BLaER1 (cell line): Measurements from ENCODE around the gene SLC25A21.

ENCODE experiments used
- H3K27ac ChIP-seq: shearing (Covaris generic); formaldehyde crosslinking; 2 replicates; pipeline ENCODE4 v1.8.1; 2022
- H3K27me3 ChIP-seq: shearing (Covaris generic); formaldehyde crosslinking; 2 replicates; pipeline ENCODE4 v1.8.1; 2022
- H3K36me3 ChIP-seq: shearing (Covaris generic); formaldehyde crosslinking; 2 replicates; pipeline ENCODE4 v1.8.1; 2022
- H3K4me1 ChIP-seq: shearing (Covaris generic); formaldehyde crosslinking; 2 replicates; pipeline ENCODE4 v1.8.1; 2022
- H3K4me2 ChIP-seq: shearing (Covaris generic); formaldehyde crosslinking; 2 replicates; pipeline ENCODE4 v1.8.1; 2022
- H3K4me3 ChIP-seq: shearing (Covaris generic); formaldehyde crosslinking; 2 replicates; pipeline ENCODE4 v1.8.1; 2022
- H3K9ac ChIP-seq: shearing (Covaris generic); formaldehyde crosslinking; 2 replicates; pipeline ENCODE4 v1.8.1; 2022
- H3K9me3 ChIP-seq: shearing (Covaris generic); formaldehyde crosslinking; 2 replicates; pipeline ENCODE4 v1.8.1; 2022
- H4K20me1 ChIP-seq: shearing (Covaris generic); formaldehyde crosslinking; 2 replicates; pipeline ENCODE4 v1.8.1; 2022
- Cebpa-rat ChIP-seq: shearing (Covaris generic); IDR thresholded peaks from 2 replicates; pipeline ENCODE4 v1.8.1; 2022

SLC25A21 gene

GRCh38 chr14:36807727-36808126, 364.7 kb downstream of the SLC25A21 start:
- no peak for TF ChIP-seq Cebpa-rat
- no peaks in the 10 kb centered on the region for H3K4me1 ChIP-seq
- H3K4me2 ChIP-seq = no peak overlapping the region

DNA sequence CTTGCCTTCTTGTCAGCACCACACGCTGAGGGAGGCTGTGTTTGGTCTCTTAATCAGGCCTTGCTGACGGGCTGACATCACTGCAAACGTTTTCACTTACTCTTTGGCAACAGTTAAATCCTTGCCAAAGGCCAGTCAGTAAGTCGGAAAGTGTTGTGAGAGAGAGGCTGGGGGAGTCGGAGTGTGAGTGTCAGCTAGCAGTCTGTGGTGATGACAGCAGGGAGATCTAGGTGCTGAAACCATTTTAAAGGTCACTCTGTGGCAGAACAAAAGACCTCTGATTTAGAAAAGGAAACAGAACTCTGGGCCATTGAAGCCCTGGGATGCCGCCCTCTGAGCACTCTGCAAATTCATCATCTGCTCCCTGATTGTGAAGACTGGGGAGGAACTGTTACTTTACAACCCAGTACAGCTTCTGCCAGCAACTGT, 367.3 kb downstream of the SLC25A21 start:
- no peaks in the 10 kb centered on the region for H3K4me1 ChIP-seq
- no peak overlapping the region for H3K4me3 ChIP-seq
- no peaks in the 10 kb centered on the region for H4K20me1 ChIP-seq
- H3K36me3 ChIP-seq = no peaks in the 10 kb centered on the region
- H3K9me3 ChIP-seq = no peaks in the 10 kb centered on the region
- H3K27ac ChIP-seq = no peak overlapping the region
- no peak overlapping the region for H3K4me2 ChIP-seq
- TF ChIP-seq Cebpa-rat = no peak
- H3K9ac ChIP-seq = no peak overlapping the region
- no peaks in the 10 kb centered on the region for H3K27me3 ChIP-seq

More at GRCh38 chr14:36807727-36808126, 364.7 kb downstream of the SLC25A21 start:
- Histone ChIP-seq H3K4me3 (no peak overlapping the region), H3K36me3 (no peaks in the 10 kb centered on the region), H3K27me3 (no peaks in the 10 kb centered on the region), H3K27ac (no peak overlapping the region), H4K20me1 (no peaks in the 10 kb centered on the region), H3K9ac (no peak overlapping the region), H3K9me3 (no peaks in the 10 kb centered on the region)

- Histone ChIP-seq H3K4me2 (no peak overlapping the region), H3K36me3 (no peaks in the 10 kb centered on the region), H3K9me3 (no peaks in the 10 kb centered on the region), H3K9ac (no peak overlapping the region), H3K27ac (no peak overlapping the region), H4K20me1 (no peaks in the 10 kb centered on the region), H3K27me3 (no peaks in the 10 kb centered on the region), H3K4me1 (no peaks in the 10 kb centered on the region), H3K4me3 (no peak overlapping the region)
- TF ChIP-seq Cebpa-rat = no peak
Observed at GRCh38 chr14:36797634-36798033, 374.8 kb downstream of the SLC25A21 start.

DNA sequence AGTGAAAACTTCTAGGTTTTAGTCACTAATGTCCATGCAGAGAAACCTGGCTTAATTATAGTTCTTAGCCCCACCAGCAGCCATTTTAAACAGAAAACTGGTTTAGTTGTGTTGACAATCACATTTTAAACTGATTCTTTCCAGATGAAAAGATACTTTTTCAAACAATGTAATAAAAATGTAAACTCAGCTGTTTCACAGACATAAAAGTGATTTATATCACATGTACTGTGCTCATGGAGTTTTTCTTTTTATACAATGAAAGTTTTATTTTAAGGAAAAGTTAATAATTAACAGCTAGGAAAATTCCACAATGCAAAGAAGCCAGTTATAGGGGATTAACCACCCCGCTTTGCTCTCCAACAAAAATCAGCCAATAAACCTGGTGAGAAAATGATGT, 381.0 kb downstream of the SLC25A21 start:
- no peak overlapping the region for H3K4me2 ChIP-seq
- H4K20me1 ChIP-seq = no peaks in the 10 kb centered on the region
- no peaks in the 10 kb centered on the region for H3K4me1 ChIP-seq
- H3K4me3 ChIP-seq = no peak overlapping the region
- no peaks in the 10 kb centered on the region for H3K9me3 ChIP-seq
- no peak overlapping the region for H3K27ac ChIP-seq
- no peak for TF ChIP-seq Cebpa-rat
- no peaks in the 10 kb centered on the region for H3K27me3 ChIP-seq
- no peak overlapping the region for H3K9ac ChIP-seq
- H3K36me3 ChIP-seq = no peaks in the 10 kb centered on the region

DNA sequence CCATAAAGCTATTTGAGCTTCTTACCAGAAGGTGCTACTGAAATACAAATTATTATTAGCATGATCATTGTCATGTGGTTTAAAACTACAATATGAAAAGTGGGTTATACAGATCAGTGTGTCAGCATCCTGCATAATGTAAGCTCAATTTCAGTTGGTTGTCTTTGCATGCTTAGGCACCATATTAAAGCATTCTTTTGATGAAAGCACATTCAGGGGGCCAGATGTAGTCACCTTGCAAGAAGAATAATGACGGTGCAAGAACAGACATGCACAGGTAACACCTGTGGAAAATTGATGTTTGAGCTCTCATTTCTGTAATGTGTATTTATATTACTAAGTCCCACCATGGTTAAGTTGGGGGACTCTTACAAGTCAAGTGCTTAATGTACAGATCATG, 386.9 kb downstream of the SLC25A21 start:
- H3K27me3 ChIP-seq = no peaks in the 10 kb centered on the region
- H3K4me1 ChIP-seq = no peaks in the 10 kb centered on the region
- H3K9me3 ChIP-seq = peaks cover 12% of the 10 kb centered on the region
- no peak overlapping the region for H3K4me3 ChIP-seq
- H4K20me1 ChIP-seq = no peaks in the 10 kb centered on the region
- H3K27ac ChIP-seq = no peak overlapping the region
- H3K36me3 ChIP-seq = no peaks in the 10 kb centered on the region
- TF ChIP-seq Cebpa-rat = no peak
- H3K9ac ChIP-seq = no peak overlapping the region
- H3K4me2 ChIP-seq = no peak overlapping the region

DNA sequence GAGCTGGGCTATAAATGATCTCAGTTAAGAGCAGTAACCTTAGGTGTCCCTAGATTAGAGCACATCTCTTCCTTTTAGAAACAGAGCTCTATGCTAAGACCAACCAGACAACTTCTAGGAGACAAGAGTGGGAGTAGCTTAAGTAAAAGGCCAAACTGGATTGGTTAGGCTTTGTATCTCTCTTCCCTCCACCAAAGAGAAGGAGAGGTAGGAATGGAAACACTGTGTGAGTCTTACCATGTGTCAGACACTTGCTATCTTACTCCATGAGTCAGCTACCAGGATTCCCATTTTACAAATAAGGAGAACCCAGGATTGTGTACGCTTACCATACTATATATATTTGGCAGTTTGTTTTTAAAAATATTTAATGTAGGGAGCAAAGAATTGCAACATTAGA, 387.9 kb downstream of the SLC25A21 start:
- H3K4me1 ChIP-seq = no peaks in the 10 kb centered on the region
- no peak overlapping the region for H3K9ac ChIP-seq
- H3K27ac ChIP-seq = no peak overlapping the region
- H3K4me2 ChIP-seq = no peak overlapping the region
- peaks cover 12% of the 10 kb centered on the region for H3K9me3 ChIP-seq
- no peak overlapping the region for H3K4me3 ChIP-seq
- H4K20me1 ChIP-seq = no peaks in the 10 kb centered on the region
- H3K27me3 ChIP-seq = no peaks in the 10 kb centered on the region
- no peak for TF ChIP-seq Cebpa-rat
- H3K36me3 ChIP-seq = no peaks in the 10 kb centered on the region

DNA sequence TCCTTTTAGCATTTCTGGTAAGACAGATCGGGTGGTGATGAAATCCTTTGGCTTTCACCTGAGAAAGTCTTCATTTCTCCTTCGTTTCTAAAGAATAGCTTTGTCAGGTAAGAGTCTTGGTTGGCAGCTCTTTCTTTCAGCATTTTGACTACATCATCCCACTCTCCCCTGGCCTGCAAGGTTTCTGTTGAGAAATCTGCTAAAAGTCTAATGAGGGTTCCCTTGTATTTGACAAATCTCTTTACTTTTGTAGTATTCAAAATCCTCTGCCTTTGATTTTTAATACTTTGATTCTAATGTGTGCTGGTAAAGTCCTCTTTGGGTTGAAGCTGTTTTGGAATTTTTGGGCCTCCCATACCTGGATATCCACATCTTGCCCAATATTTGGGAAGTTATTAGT, 390.5 kb downstream of the SLC25A21 start:
- Histone ChIP-seq H3K4me2 (no peak overlapping the region), H3K27me3 (no peaks in the 10 kb centered on the region), H3K27ac (no peak overlapping the region), H3K4me3 (no peak overlapping the region), H3K9ac (no peak overlapping the region), H3K9me3 (peaks cover 12% of the 10 kb centered on the region), H3K4me1 (no peaks in the 10 kb centered on the region), H3K36me3 (no peaks in the 10 kb centered on the region), H4K20me1 (no peaks in the 10 kb centered on the region)
- TF ChIP-seq Cebpa-rat = no peak

DNA sequence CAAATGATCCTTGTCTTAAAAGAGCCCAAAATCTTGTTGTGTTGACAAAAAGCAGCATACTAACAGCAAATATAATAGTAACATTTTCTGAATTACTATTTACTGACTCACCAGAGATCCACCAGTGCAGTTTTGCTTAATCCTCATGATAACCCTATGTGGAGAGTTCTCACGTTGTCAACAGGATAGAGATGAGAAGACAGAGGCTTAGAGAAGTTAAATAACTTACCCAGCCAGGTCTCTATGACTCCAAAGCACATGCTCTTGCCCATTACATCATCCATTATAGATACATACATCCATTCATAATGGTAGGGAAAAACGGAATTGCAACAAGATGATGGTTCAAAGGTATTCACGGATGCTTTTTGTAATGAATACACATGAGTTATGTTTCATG, 398.8 kb downstream of the SLC25A21 start:
- no peak overlapping the region for H3K9ac ChIP-seq
- H3K4me3 ChIP-seq = no peak overlapping the region
- no peaks in the 10 kb centered on the region for H3K27me3 ChIP-seq
- H3K9me3 ChIP-seq = no peaks in the 10 kb centered on the region
- TF ChIP-seq Cebpa-rat = no peak
- no peaks in the 10 kb centered on the region for H4K20me1 ChIP-seq
- H3K27ac ChIP-seq = no peak overlapping the region
- H3K36me3 ChIP-seq = no peaks in the 10 kb centered on the region
- H3K4me2 ChIP-seq = no peak overlapping the region
- no peaks in the 10 kb centered on the region for H3K4me1 ChIP-seq

- no peak for TF ChIP-seq Cebpa-rat
- H3K36me3 ChIP-seq = no peaks in the 10 kb centered on the region
- H3K27ac ChIP-seq = no peak overlapping the region
- H3K9me3 ChIP-seq = no peaks in the 10 kb centered on the region
- no peak overlapping the region for H3K4me2 ChIP-seq
- H3K9ac ChIP-seq = no peak overlapping the region
- H3K4me3 ChIP-seq = no peak overlapping the region
- no peaks in the 10 kb centered on the region for H4K20me1 ChIP-seq
- H3K27me3 ChIP-seq = no peaks in the 10 kb centered on the region
- H3K4me1 ChIP-seq = no peaks in the 10 kb centered on the region
Observed at GRCh38 chr14:36773136-36773540, 399.3 kb downstream of the SLC25A21 start.

DNA sequence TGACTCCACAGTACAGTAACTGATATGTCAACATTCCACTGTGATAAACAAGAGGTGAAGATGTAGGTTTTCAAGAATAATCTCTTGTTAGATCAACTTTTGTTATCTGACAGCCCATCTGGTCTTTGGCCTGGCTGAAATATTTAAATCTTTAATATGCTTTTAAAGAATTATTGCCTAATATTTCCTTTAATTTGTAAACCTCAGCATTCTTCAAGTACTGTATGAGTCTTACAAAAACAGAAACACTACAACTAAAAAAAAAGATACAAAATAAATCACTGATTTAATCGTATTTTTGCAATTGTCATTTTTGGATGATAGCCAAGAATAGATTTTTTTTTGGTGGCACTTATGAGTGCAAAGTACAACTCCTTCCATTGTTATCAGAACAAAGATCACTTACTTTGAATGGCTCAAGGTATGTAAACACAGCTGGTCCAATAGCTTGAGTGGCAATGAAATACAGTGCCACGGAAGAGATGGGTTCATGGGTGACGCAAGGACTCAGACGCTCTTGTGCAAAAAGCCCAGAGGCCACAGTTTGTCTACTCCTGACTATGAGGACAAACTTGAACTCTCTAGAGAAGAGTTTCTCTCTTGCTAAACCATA, 401.3 kb downstream of the SLC25A21 start:
- Histone ChIP-seq H3K27me3 (no peaks in the 10 kb centered on the region), H3K9me3 (no peaks in the 10 kb centered on the region), H3K9ac (no peak overlapping the region), H3K4me1 (no peaks in the 10 kb centered on the region), H3K36me3 (no peaks in the 10 kb centered on the region), H4K20me1 (no peaks in the 10 kb centered on the region), H3K27ac (no peak overlapping the region), H3K4me3 (no peak overlapping the region), H3K4me2 (no peak overlapping the region)
- TF ChIP-seq Cebpa-rat = no peak
